Ishikawa (cell line): ENCODE data around the gene AKNA.

Source experiments
- CEBPB ChIP-seq: IDR thresholded peaks from 2 replicates; pipeline ENCODE4 v1.6.1; 2012
- CREB1 ChIP-seq: IDR thresholded peaks from 2 replicates; pipeline ENCODE4 v1.6.1; 2012; ENCODE audit warnings: low read depth
- EGR1 ChIP-seq: IDR thresholded peaks from 2 replicates; pipeline ENCODE4 v1.6.1; 2012
- EP300 ChIP-seq: IDR thresholded peaks from 2 replicates; pipeline ENCODE4 v1.6.1; 2012; ENCODE audit warnings: borderline replicate concordance
- FOXM1 ChIP-seq: IDR thresholded peaks from 2 replicates; pipeline ENCODE4 v1.6.1; 2012; ENCODE audit warnings: low read depth, borderline replicate concordance
- MAX ChIP-seq: IDR thresholded peaks from 2 replicates; pipeline ENCODE4 v1.6.1; 2012
- NFIC ChIP-seq: IDR thresholded peaks from 2 replicates; pipeline ENCODE4 v1.6.1; 2012
- RAD21 ChIP-seq: IDR thresholded peaks from 2 replicates; pipeline ENCODE4 v1.6.1; 2012; ENCODE audit warnings: low read depth
- REST ChIP-seq: IDR thresholded peaks from 2 replicates; pipeline ENCODE4 v1.6.1; 2012; ENCODE audit warnings: low read depth, mild to moderate bottlenecking
- TAF1 ChIP-seq: IDR thresholded peaks from 2 replicates; pipeline ENCODE4 v1.6.1; 2012; ENCODE audit warnings: low read depth, mild to moderate bottlenecking
- TCF12 ChIP-seq: IDR thresholded peaks from 2 replicates; pipeline ENCODE4 v1.6.1; 2012; ENCODE audit warnings: low read depth
- USF1 ChIP-seq: IDR thresholded peaks from 2 replicates; pipeline ENCODE4 v1.6.1; 2012
- YY1 ChIP-seq: IDR thresholded peaks from 2 replicates; pipeline ENCODE4 v1.6.1; 2012; ENCODE audit warnings: low read depth
- ZBTB7A ChIP-seq: IDR thresholded peaks from 2 replicates; pipeline ENCODE4 v1.6.1; 2012; ENCODE audit warnings: low read depth

- no peak for TF ChIP-seq EP300
- no peak for TF ChIP-seq CREB1
- no peak for TF ChIP-seq RAD21
- no peak for TF ChIP-seq YY1
- TF ChIP-seq TAF1: no peak
- no peak for TF ChIP-seq CEBPB
- no peak for TF ChIP-seq ZBTB7A
- TF ChIP-seq NFIC: no peak
- no peak for TF ChIP-seq USF1
- TF ChIP-seq REST: no peak
- no peak for TF ChIP-seq MAX
- no peak for TF ChIP-seq FOXM1
- TF ChIP-seq EGR1: no peak
- TF ChIP-seq TCF12: no peak
Measured at GRCh38 chr9:114324492-114324891, 63.3 kb downstream of the AKNA start.
